Spleen (tissue), 11 donors: Measurements from ENCODE around the gene FCN3. TPM values are rescaled to one million over a fixed set of nuclear protein-coding genes. Genes with fewer than 3 reads are reported as not detected.
"Not testable (repeated sequence)": the region's sequence is repeated elsewhere in the genome, so short reads cannot be mapped to it uniquely, and the experiment has no call there.

Experiments used
- DNase-seq: peaks from one replicate; pipeline ENCODE4 v3.0.0-alpha.2; 2020
- H3K27ac ChIP-seq, 8 donors: fragments of 200-600 bp; sonication (generic) in 7 of 8; 1 replicate in 4 of 8; 2 replicates in 4 of 8; pipeline versions ENCODE4 v1.5.0 to v1.8.0; 2016 to 2021; ENCODE audit warnings: inconsistent platforms in 4 of 8, mild to moderate bottlenecking in 4 of 8, moderate library complexity in 1 of 8
- H3K27me3 ChIP-seq, 7 donors: fragments of 200-600 bp; sonication (generic) in 6 of 7; replicated peaks in 1 of 7; 1 replicate in 4 of 7; 2 replicates in 3 of 7; pipeline versions ENCODE4 v1.5.0 to v1.8.0; 2016 to 2021; ENCODE audit warnings: inconsistent platforms in 3 of 7, mild to moderate bottlenecking in 1 of 7
- H3K36me3 ChIP-seq, 6 donors: fragments of 200-600 bp; sonication (generic) in 5 of 6; 1 replicate in 4 of 6; 2 replicates in 2 of 6; pipeline versions ENCODE4 v1.5.0 to v1.8.0; 2016 to 2021; ENCODE audit warnings: inconsistent platforms in 2 of 6
- H3K4me1 ChIP-seq, 6 donors: fragments of 200-600 bp; sonication (generic) in 5 of 6; 1 replicate in 3 of 6; 2 replicates in 3 of 6; pipeline versions ENCODE4 v1.5.0 to v1.8.0; 2016 to 2021; ENCODE audit warnings: inconsistent platforms in 3 of 6
- H3K4me3 ChIP-seq, 8 donors: fragments of 200-600 bp; sonication (generic) in 7 of 8; 1 replicate in 4 of 8; 2 replicates in 4 of 8; pipeline versions ENCODE4 v1.5.0 to v1.8.0; 2016 to 2021; ENCODE audit warnings: inconsistent platforms in 4 of 8, mild to moderate bottlenecking in 4 of 8, moderate library complexity in 2 of 8
- H3K9me3 ChIP-seq, 8 donors: fragments of 200-600 bp; sonication (generic) in 7 of 8; 1 replicate in 4 of 8; 2 replicates in 4 of 8; pipeline versions ENCODE4 v1.5.0 to v1.8.0; 2016 to 2021; ENCODE audit warnings: inconsistent platforms in 4 of 8
- POLR2A ChIP-seq, 3 donors: fragments of 450-650 bp; IDR thresholded peaks; one replicate each; pipeline ENCODE4 v1.5.1; 2017; ENCODE audit warnings: antibody characterized with exemption in 3 of 3, mild to moderate bottlenecking in 1 of 3
- POLR2AphosphoS5 ChIP-seq, 3 donors: sonication (generic); formaldehyde crosslinking; IDR thresholded peaks; one replicate each; pipeline ENCODE4 v1.5.1; 2017; ENCODE audit warnings: antibody characterized with exemption in 3 of 3
- WGBS, 5 donors: extraction: QIAGEN DNeasy Blood & Tissue Kit in 3 of 5; methylation state at CpG; one replicate each; pipeline versions ENCODE4 v1.1.5 to v1.1.7; 2013 to 2018; 5-methylcytosine and 5-hydroxymethylcytosine counted together
- intact Hi-C: fragments of 100-400 bp; cut with DNase I; formaldehyde crosslinking; loops from one replicate; pipeline ENCODE4 v1.15.0; 2023; ENCODE audit warnings: low total_unique reads
- polyA plus RNA-seq, 3 donors: library from polyadenylated mRNA; stranded (reverse); fragments of 200-250 nt; gene quantifications; one replicate each; pipeline ENCODE4 v1.2.1, GENCODE V29; 2013
- total RNA-seq, 7 donors: library from RNA; depleted of rRNA in 3 of 7; stranded (reverse); fragments of >200 nt in 3 of 7; fragmentation: NEBNext Ultra II Directional in 4 of 7; extraction: Animal tissue kit (Norgen Biotek cat#: 25700) in 4 of 7; gene quantifications; one replicate each; pipeline versions ENCODE4 v1.1.0 to v1.2.1, GENCODE V29; 2016 to 2021
- TF ChIP-seq, protein P1 (sequence below), 11 experiments: fragments of 200-600 bp in 7 of 11; fragments of 450-650 bp in 4 of 11; sonication (generic) in 4 of 11; IDR thresholded peaks in 8 of 11; conservative IDR thresholded peaks in 3 of 11; 1 replicate in 7 of 11; 2 replicates in 4 of 11; pipeline versions ENCODE4 v1.4.0 to v1.8.0; 2016 to 2021; ENCODE audit warnings: antibody characterized with exemption in 11 of 11, inconsistent platforms in 4 of 11, mild to moderate bottlenecking in 1 of 11
- donor health status: healthy with polysubstance abuse.
- donor health status: DM: no; HTN: no; CAD: no; lungs with moderate emphysema.
- donor health status: DM: no; HTN: no; CAD: no.
- donor health status: Bipolar disorder and iron deficiency.
- donor health status: healthy.
- donor health status: DM: no; HTN: no; CAD: no.
- donor health status: DM: yes; HTN: yes; CAD: no.

FCN3 gene
- total and polyA plus RNA-seq, 10 donors, result 3.7 to 21.7 (median 9.2) TPM

DNA sequence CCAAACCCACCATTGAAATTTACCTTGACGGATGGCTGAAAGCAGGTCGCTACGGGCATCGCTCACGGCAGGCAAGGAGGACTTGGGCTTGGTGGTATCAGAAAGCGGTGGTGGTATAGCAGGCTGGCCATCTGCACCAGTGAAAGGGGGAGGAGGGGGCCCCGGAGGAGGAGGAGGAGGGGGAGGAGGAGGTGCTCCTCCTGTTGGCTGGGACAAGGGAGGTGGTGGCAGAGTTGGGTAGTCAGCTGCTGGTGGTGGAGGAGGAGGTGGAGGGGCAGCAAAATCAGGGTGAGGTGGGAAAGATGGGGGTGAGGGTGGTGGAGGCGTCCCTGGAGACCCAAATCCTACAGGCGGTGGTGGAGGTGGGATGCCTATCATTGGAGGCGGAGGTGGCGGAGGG, 35.0 kb upstream of the FCN3 start:
- Histone ChIP-seq H3K4me3 (no peak overlapping the region), H3K36me3 (peaks cover 2 to 100% (median 78%) of the 10 kb centered on the region in 6 donors), H3K9me3 (no peaks in the 10 kb centered on the region), H3K27ac (no peak overlapping the region), H3K4me1 (peaks cover 5 to 35% (median 25%) of the 10 kb centered on the region in 6 donors), H3K27me3 (no peaks in the 10 kb centered on the region)
- 91 to 97% (median 92%) methylated on average over 11 of the region's 11 CpGs for whole genome bisulfite sequencing, 5 donors
- no peak for DNase-seq
- intact Hi-C loops, result no loop called here
- TF ChIP-seq POLR2AphosphoS5 (IDR thresholded peaks at IDR 0.05) (peak in 2 of 3 donors; percentile 11 to 12), POLR2A (IDR thresholded peaks at IDR 0.05) (no peak)
- TF ChIP-seq, protein P1, sequence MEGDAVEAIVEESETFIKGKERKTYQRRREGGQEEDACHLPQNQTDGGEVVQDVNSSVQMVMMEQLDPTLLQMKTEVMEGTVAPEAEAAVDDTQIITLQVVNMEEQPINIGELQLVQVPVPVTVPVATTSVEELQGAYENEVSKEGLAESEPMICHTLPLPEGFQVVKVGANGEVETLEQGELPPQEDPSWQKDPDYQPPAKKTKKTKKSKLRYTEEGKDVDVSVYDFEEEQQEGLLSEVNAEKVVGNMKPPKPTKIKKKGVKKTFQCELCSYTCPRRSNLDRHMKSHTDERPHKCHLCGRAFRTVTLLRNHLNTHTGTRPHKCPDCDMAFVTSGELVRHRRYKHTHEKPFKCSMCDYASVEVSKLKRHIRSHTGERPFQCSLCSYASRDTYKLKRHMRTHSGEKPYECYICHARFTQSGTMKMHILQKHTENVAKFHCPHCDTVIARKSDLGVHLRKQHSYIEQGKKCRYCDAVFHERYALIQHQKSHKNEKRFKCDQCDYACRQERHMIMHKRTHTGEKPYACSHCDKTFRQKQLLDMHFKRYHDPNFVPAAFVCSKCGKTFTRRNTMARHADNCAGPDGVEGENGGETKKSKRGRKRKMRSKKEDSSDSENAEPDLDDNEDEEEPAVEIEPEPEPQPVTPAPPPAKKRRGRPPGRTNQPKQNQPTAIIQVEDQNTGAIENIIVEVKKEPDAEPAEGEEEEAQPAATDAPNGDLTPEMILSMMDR (IDR thresholded peaks at IDR 0.05 in 8 of 11, conservative IDR thresholded peaks at IDR 0.05 in 3 of 11), result no peak

DNA sequence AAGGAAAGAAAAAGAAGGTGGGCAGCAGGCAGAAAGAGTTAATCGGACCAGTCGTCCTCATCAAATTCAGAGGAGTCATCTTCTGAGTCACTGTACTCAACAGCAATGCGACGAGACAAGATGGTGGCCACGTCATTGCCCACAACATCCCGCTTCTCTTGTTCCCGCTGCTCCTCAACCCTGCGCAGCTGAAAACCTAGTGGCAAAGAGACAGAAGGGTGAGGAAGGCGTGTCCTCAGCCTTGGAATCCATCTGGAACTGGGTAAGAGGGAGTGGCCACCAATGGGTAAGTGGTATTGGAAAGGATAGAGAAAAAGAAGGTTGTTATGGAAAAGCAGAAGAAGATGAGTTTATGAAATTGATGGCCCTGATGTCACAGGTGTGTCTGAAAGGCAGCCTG, 33.5 kb upstream of the FCN3 start:
- Histone ChIP-seq H3K4me1 (peaks cover 18 to 51% (median 40%) of the 10 kb centered on the region in 6 donors), H3K9me3 (no peaks in the 10 kb centered on the region), H3K4me3 (no peak overlapping the region), H3K36me3 (peaks cover 0 to 87% (median 63%) of the 10 kb centered on the region in 6 donors), H3K27me3 (no peaks in the 10 kb centered on the region), H3K27ac (peak overlapping the region in 2 of 8 donors; percentile 30 to 84)
- 93 to 98% (median 97%) methylated on average over 9 of the region's 9 CpGs for WGBS, 5 donors
- peak in 2 of 3 donors; percentile 18 to 21 for TF ChIP-seq POLR2AphosphoS5 (IDR thresholded peaks at IDR 0.05)
- TF ChIP-seq POLR2A (IDR thresholded peaks at IDR 0.05), result no peak
- TF ChIP-seq, protein P1 (IDR thresholded peaks at IDR 0.05 in 8 of 11, conservative IDR thresholded peaks at IDR 0.05 in 3 of 11), result no peak
- DNase-seq, result no peak
- intact Hi-C loops, result no loop called here

DNA sequence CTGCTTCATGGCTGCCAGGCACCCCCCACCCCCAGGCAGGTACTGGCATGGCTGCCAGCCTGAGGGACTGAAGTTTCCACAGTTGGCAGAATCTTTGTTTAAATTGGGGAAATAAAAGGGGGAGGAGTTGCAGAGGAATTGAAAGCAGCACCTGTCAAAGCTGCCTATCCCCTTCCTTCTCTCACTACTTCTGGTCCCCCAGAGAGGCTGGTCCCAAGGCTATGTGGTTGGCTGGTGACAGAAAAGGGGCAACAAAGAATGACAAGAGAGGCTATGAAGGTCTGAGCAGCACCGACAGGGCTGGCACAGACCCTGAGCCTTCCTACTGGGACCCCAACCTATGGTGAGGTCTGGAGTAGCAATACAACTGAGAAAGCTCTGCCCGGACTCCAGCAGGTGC, 32.2 kb upstream of the FCN3 start:
- H3K27me3 ChIP-seq, H3K9me3 ChIP-seq, intact Hi-C loops, H3K4me3 ChIP-seq, DNase-seq: not testable (repeated sequence)
- H3K36me3 ChIP-seq, result peaks cover 0 to 73% (median 49%) of the 10 kb centered on the region in 6 donors
- H3K4me1 ChIP-seq, result peaks cover 31 to 64% (median 54%) of the 10 kb centered on the region in 6 donors
- H3K27ac ChIP-seq, result peak overlapping the region in 6 of 8 donors; percentile 47 to 84 (median 78)
- TF ChIP-seq POLR2AphosphoS5 (IDR thresholded peaks at IDR 0.05), result peak in 1 of 3 donors; percentile 13
- 71 to 94% (median 71%) methylated on average over 2 of the region's 2 CpGs for WGBS, 5 donors

DNA sequence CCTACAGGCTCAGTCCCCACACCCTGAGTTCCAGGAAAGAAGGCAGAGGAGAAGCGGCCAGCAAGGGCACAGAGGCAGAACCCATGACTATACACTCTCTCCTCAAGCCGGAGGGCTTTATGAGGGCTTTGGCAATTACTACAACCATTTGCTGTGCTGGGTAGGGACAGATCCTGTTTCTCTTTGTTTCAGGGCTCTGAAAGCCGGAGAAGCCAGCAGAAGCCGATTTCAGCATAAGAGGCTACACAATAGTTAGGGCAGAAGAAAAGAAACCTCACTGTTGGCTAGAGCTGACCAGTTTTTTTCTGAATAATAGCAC, 31.7 kb upstream of the FCN3 start:
- Histone ChIP-seq H3K27me3 (no peaks in the 10 kb centered on the region), H3K4me3 (no peak overlapping the region), H3K27ac (peak overlapping the region in 6 of 8 donors; percentile 47 to 84 (median 78)), H3K4me1 (peaks cover 31 to 69% (median 57%) of the 10 kb centered on the region in 6 donors), H3K9me3 (no peaks in the 10 kb centered on the region), H3K36me3 (peaks cover 0 to 68% (median 45%) of the 10 kb centered on the region in 6 donors)
- DNase-seq, result no peak
- WGBS, 5 donors, result 68 to 87% (median 77%) methylated on average over 4 of the region's 4 CpGs
- intact Hi-C loops, result no loop called here
- TF ChIP-seq POLR2A (IDR thresholded peaks at IDR 0.05), result no peak
- TF ChIP-seq, protein P1 (IDR thresholded peaks at IDR 0.05 in 8 of 11, conservative IDR thresholded peaks at IDR 0.05 in 3 of 11), result peak in 1 of 11 experiments; percentile 1
